ENCODE measurements around the gene MITF.
"Not testable (repeated sequence)": the region's sequence is repeated elsewhere in the genome, so short reads cannot be mapped to it uniquely, and the experiment has no call there.

Gene MITF

GRCh38 chr3:69879051-69879450, 139.8 kb downstream of the MITF start:
- no peak for DNase-seq

DNA sequence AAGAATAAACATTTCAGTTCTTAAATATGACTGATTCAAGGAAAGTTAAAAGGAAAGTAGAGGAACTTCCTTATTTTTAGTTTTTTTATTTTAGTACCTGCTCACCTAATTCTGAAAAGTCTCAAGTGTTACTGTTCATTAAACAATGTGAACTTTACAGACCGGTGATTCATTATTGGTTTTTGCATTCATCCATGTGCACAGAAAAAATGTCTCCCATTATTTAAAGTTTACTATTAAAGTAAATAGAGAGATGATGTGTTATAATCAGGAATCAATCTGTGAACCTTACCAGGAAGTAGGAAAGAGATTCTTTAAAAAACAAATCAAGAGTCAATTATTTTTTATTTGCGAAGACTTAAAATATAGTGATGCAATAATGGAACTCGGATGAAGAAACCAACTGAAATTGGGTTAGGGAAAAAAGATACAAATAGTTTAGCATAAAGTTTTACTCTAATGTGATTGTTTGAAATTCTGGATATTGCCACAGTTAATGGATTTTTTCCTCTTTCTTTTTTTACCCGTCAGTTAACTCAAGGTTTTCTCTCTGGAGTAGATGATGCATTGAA, 140.9 kb downstream of the MITF start:
- no peak for DNase-seq

DNA sequence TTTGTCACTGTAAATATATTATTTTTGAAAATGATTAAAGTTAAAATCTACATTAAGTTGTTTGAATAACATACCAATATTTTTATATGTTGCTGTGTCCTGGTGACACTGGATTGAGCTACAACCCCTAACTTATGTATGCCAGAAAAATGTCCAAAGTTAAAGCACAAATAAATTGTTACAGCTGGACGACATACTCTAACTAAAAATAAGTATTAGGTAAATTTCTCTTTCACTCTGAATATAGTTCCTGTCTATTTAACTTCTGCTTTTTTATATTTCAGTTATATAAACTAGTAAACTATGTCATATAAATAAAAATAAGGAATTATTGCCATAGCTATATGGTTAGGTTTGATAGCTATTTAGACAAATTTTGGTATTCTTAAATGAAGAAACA, 141.8 kb downstream of the MITF start:
- no peak for DNase-seq

- no peak for DNase-seq
These were observed 142.6 kb downstream of the MITF start for GRCh38 chr3:69881756-69882428.

GRCh38 chr3:69882560-69882959, 143.3 kb downstream of the MITF start:
- DNase-seq, result no peak

DNA sequence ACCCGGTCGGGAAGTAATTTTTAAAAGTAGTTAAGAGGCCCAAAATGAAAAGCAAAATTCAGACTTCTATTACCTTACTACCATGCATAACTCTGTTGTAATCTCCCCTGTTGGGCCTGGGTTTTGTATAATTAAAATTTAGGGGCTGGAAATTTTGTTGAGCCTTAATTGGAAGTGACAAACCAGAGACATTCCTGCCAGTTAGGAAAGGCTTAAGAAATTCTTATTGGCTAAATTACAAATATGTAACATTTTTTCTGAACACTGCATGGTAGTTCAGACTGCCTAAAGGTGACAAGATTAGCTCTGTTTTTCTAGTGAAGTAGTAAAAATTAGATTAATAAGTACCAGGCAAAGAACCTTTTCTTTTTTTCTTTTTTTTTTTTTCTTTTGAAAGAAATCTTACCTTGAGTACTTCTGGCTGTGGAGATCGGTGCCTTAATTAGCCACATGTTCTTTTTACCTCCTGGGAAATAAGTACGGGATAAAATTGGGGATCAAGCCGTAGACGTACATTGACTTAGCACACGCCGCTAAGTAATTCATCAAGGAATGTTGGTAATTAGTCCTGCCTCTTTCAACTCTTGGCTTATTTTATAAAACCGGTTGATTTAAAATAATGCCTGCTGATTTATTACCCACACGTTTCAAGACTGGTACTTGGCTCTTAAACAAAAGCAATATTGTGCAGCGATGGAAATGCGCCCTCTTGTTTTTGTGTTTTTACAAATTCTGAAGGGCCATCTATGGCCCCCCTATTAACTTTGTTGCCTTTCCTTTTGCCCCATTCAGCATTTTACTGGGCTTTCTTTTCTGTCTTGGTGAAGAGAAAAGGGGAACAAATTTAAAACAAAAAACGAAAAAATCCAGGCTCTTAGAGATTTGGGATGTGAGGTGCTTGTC, 149.0 kb downstream of the MITF start:
- no peak for DNase-seq

DNA sequence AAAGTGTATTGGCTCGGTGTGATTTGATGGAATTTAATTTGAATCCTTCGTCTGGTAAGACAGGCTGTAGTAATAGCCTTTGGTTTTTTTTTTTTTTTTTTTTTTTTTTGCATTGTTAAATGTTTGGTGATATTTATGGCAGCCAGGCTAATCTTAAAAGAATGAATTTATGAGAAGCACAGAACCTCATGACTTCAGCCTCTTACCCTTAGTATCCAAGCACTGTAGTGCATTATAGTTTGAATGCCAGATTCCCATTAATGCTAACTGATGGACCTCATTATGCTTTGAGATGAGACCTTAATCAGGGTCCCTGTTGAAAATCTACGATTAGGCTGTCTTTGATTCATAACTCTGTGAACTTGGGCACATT, 149.7 kb downstream of the MITF start:
- DNase-seq, result no peak

DNA sequence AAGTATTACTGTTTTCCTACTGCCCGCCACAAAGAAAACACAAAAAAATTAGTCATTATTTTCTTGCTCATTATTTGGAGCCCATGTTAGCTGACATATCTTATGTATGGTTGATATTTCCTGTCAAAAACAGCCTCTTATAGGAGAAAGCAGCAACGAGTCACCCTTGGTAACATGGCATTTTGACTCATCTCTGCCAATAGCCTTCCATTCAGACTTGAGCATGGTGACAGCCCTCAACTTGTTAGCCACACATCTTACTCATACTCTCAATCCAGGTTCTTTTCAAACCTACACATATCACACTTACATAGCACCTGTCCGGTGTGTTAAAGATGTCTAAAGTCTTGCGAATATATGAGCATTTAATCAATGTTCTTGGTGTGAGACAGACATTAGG, 150.8 kb downstream of the MITF start:
- DNase-seq, result no peak

DNA sequence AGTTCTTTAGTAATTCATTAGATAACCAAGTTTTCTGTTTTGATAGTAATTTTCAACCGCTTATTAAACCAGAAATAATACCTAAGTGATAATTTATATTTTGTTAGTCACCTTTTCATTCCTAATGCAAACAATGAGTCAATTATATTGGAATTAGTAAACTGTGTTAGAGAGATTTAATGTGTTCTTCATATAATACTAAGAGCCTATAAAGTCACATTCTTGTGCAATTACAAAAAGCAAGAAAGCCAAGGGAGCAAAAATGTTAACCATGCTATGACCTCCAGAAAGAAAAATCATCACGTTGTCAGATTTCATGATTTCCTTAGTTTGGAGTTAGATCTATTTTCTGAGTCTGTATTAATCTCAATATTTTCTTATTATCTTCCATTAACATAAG, 151.4 kb downstream of the MITF start:
- DNase-seq, result no peak

- no peak for DNase-seq
These were observed 153.4 kb downstream of the MITF start for GRCh38 chr3:69892706-69893105.

DNA sequence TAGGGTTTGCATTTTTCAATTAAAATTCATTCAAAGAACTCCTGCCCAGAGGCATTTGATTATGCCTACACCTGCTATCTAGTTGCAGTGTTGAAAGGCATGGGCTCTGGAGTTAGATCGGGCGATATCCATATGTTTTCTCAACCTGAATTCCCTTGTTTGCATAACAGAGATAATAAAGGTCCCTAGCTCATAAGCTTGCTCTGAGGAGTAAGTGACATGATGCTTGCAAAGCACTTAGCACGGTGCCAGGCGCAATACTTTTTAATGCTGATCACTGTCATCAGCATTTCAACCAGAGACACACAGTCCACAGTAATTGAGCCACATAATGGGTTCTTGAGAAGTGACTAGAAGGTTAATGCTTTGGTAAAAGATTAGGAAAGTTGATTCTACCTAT, 154.0 kb downstream of the MITF start:
- DNase-seq, result no peak

- no peak for DNase-seq
These were observed 156.8 kb downstream of the MITF start for GRCh38 chr3:69896095-69896494.

DNA sequence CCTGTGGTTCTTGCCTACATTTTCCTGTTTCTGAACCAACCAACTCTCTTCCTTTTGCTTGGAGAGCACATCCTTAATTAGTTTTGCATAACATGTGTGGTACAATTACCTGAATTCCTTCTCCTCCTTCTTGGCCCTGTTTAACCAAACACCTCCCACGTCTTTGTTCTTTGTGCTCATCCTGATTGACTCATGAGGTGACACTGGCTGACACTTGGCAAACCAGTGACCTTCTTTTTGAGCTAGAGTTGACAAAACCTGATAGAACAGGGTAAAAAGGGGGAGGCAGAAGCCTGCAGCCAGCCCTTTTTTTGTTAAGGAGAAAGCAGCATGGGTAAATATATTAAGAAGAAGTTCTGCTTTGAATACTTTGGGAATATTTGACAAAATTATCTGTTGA, 161.1 kb downstream of the MITF start:
- no peak for DNase-seq

GRCh38 chr3:69901802-69902201, 162.5 kb downstream of the MITF start:
- no peak for DNase-seq

- DNase-seq, result no peak
These were observed 163.1 kb downstream of the MITF start for GRCh38 chr3:69902386-69902785.

GRCh38 chr3:69906351-69906966, 167.2 kb downstream of the MITF start:
- DNase-seq, result no peak

- DNase-seq, result no peak
These were observed 168.3 kb downstream of the MITF start for GRCh38 chr3:69907554-69907953.

- not testable (repeated sequence) for DNase-seq
These were observed 170.6 kb downstream of the MITF start for GRCh38 chr3:69909859-69910258.

DNA sequence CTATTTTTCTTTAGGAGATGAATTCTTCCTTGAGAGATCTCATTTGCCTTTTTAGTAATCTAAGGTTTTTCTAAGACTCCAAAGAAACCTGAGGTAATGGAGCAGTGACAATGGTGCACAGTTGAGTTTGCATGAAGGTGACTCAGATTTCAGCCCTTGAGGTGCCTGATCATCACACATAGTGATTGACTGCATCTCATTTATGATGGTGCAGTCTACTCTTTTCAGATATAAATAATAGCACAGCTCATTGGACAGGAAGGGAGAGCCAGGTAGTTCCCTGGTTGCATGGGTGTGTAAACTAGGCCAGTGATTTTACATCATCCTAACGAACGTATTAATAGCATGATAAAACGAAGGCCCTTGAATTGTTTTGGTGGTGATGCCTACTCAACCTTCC, 174.2 kb downstream of the MITF start:
- DNase-seq, result no peak

DNA sequence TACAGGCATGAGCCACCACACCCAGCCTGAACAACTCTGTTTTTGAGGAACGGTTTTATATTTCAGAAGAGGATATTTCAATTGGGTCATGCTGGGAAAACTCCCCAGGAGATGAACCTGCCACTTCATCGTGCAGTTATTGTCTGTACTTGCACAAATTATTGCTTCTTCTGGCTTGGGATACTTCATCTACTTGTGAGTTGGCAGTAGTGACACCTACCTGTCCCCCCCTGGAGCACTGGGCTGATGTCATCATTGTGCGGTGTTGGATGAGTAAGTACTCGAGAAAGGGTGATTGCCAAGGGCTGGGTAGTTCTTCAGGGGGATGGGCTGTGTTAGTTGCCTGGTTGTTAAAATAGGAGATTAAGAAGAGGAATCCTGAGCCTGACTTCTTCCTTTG, 175.1 kb downstream of the MITF start:
- DNase-seq, result no peak

DNA sequence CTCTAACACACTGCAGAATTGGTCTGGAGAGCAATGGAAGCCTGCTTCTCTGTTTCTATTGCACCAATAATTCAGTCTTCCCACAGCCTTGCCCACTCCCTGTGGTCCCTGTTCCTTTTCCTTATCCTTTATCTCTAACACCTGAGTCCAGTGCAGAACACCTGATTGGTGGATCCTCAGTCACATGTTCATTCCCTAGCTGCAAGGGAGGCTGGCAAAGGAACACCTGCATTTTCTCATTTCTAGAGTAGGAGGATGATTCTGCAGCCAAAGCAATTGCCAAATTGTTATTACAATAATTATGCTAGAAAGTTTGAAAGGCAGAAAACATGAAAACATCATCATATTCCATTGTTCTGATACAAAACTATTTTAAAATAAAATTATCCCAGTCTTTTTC, 176.5 kb downstream of the MITF start:
- DNase-seq, result no peak

DNA sequence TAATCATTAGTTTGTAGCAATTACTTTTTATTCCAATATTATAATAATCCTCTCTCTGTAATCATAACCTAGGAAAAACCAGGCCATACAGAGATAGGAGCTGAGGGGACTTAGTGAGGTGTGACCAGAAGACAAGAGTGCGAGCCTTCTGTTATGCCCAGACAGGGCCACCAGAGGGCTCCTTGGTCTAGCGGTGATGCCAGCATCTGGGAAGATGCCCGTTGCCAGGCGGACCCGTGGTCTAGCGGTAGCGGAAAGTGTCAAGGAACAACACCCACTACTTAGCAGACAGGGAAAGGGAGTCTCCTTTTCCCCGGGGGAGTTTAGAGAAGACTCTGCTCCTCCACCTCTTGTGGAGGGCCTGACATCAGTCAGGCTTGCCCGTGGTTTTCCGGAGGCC, 180.7 kb downstream of the MITF start:
- not testable (repeated sequence) for DNase-seq

GRCh38 chr3:69921651-69922050, 182.4 kb downstream of the MITF start:
- DNase-seq, result no peak

DNA sequence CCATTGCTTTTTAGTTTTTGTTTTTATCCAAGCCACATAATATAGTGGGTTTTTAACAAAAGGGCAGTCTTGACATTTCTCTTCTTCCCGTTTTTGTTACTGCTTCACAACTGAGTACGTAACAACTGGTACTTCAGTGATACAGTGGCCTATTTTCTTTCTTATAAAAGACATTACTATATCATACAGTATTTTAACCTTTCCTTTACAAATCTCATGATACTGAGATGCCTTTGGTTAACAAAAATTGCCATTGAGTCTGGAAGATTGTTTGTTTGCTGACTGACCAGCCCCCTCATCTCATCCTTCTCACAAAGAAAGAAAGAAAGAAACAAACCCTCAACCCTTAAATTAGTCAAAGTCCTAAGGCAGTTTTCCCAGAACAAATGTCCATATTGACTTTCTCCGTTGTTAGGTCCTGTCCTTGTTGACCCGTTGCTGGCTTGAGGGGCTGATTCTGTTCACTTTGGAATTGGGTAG, 183.3 kb downstream of the MITF start:
- DNase-seq, result no peak

Measured in CD4-positive, alpha-beta T cell treated with Interferon alpha-2 for 1 hour (primary cell).